Ascending aorta (tissue), 2 donors: Measurements from ENCODE around the gene TTC24. TPM values are rescaled to one million over a fixed set of nuclear protein-coding genes. Genes with fewer than 3 reads are reported as not detected.

ENCODE experiments used
- DNase-seq, 2 donors: peaks; one replicate each; pipeline ENCODE4 v3.0.0-alpha.2; 2019; ENCODE audit warnings: low spot score in 2 of 2
- H3K27ac ChIP-seq, 2 donors: fragments of 200-600 bp; sonication (generic); one replicate each; pipeline ENCODE4 v1.5.1; 2016 to 2017; ENCODE audit warnings: mild to moderate bottlenecking in 1 of 2
- H3K27me3 ChIP-seq: fragments of 200-600 bp; sonication (generic); one replicate; pipeline ENCODE4 v1.5.1; 2017
- H3K36me3 ChIP-seq, 2 donors: fragments of 200-600 bp; sonication (generic); one replicate each; pipeline ENCODE4 v1.5.1; 2016
- H3K4me1 ChIP-seq, 2 donors: fragments of 200-600 bp; sonication (generic); one replicate each; pipeline ENCODE4 v1.5.1; 2016 to 2017; ENCODE audit warnings: mild to moderate bottlenecking in 1 of 2
- H3K4me3 ChIP-seq, 2 donors: fragments of 200-600 bp; sonication (generic); one replicate each; pipeline ENCODE4 v1.5.1; 2016 to 2017; ENCODE audit warnings: mild to moderate bottlenecking in 1 of 2
- H3K9me3 ChIP-seq, 2 donors: fragments of 200-600 bp; sonication (generic); one replicate each; pipeline ENCODE4 v1.5.1; 2016
- CTCF ChIP-seq, 3 experiments: fragments of 200-600 bp in 2 of 3; fragments of 450-650 bp in 1 of 3; sonication (generic) in 2 of 3; IDR thresholded peaks; one replicate each; pipeline ENCODE4 v1.5.1; 2016 to 2019; ENCODE audit warnings: antibody characterized with exemption in 3 of 3, mild to moderate bottlenecking in 1 of 3, moderate library complexity in 1 of 3
- intact Hi-C: fragments of 100-400 bp; cut with DNase I; formaldehyde crosslinking; loops from one replicate; pipeline ENCODE4 v1.15.1; 2023
- total RNA-seq: library from RNA; depleted of rRNA; stranded (reverse); fragments of >200 nt; gene quantifications from one replicate; pipeline ENCODE4 v1.1.0, GENCODE V29; 2016

TTC24 gene
- not detected for total RNA-seq

GRCh38 chr1:156579472-156579871 is at the start of gene TTC24:
Gene TTC24 (plus strand): TSS chr1:156579723. CDS start chr1:156581365, 1,642 bp downstream.
- Histone ChIP-seq H3K36me3 (no peaks in the 10 kb centered on the region), H3K27me3 (no peaks in the 10 kb centered on the region), H3K4me1 (peaks cover 0 to 3% of the 10 kb centered on the region in 2 donors), H3K4me3 (no peak within 1 kb of the TSS), H3K27ac (no peak within 1 kb of the TSS), H3K9me3 (no peaks in the 10 kb centered on the region)
- intact Hi-C loops: no loop called here
- no peak for TF ChIP-seq CTCF (IDR thresholded peaks at IDR 0.05)
- peak in 1 of 2 donors; percentile 50 for DNase-seq

- Histone ChIP-seq H3K4me1 (no peaks in the 10 kb centered on the region), H3K27me3 (no peaks in the 10 kb centered on the region), H3K36me3 (no peaks in the 10 kb centered on the region), H3K27ac (no peak overlapping the region), H3K4me3 (no peak overlapping the region), H3K9me3 (no peaks in the 10 kb centered on the region)
- no peak for TF ChIP-seq CTCF (IDR thresholded peaks at IDR 0.05)
- intact Hi-C loops: no loop called here
- no peak for DNase-seq
Observed at GRCh38 chr1:156530006-156530405, 49.5 kb upstream of the TTC24 start.

- Histone ChIP-seq H3K4me1 (no peaks in the 10 kb centered on the region), H3K36me3 (no peaks in the 10 kb centered on the region), H3K4me3 (no peak overlapping the region), H3K27ac (no peak overlapping the region), H3K9me3 (no peaks in the 10 kb centered on the region), H3K27me3 (no peaks in the 10 kb centered on the region)
- no peak for TF ChIP-seq CTCF (IDR thresholded peaks at IDR 0.05)
- intact Hi-C loops: no loop called here
- DNase-seq: no peak
Observed at GRCh38 chr1:156532374-156532773, 47.1 kb upstream of the TTC24 start.

GRCh38 chr1:156533568-156534220 is 45.8 kb upstream of the TTC24 start:
- no peak overlapping the region for H3K27ac ChIP-seq
- H3K4me3 ChIP-seq: no peak overlapping the region
- H3K9me3 ChIP-seq: no peaks in the 10 kb centered on the region
- no peaks in the 10 kb centered on the region for H3K36me3 ChIP-seq
- H3K4me1 ChIP-seq: no peaks in the 10 kb centered on the region
- intact Hi-C loops: no loop called here
- no peak for TF ChIP-seq CTCF (IDR thresholded peaks at IDR 0.05)
- DNase-seq: no peak
- no peaks in the 10 kb centered on the region for H3K27me3 ChIP-seq

GRCh38 chr1:156534424-156535060 is 45.0 kb upstream of the TTC24 start:
- no peak for TF ChIP-seq CTCF (IDR thresholded peaks at IDR 0.05)
- Histone ChIP-seq H3K9me3 (no peaks in the 10 kb centered on the region), H3K4me3 (no peak overlapping the region), H3K27ac (no peak overlapping the region), H3K4me1 (no peaks in the 10 kb centered on the region), H3K27me3 (no peaks in the 10 kb centered on the region), H3K36me3 (no peaks in the 10 kb centered on the region)
- no peak for DNase-seq
- intact Hi-C loops: no loop called here
